CD14-positive monocyte (primary cell): ENCODE data around the gene CDKN2A. TPM values are rescaled to one million over a fixed set of nuclear protein-coding genes. Genes with fewer than 3 reads are reported as not detected.
A peak's percentile ranks its signal among the peaks of the same experiment; 100 is the strongest.

ENCODE experiments used
- DNase-seq, 3 donors: peaks; one replicate each; pipeline ENCODE4 v3.0.0-alpha.2; 2011 to 2022
- H2AFZ ChIP-seq: 2 replicates; pipeline ENCODE4 v1.6.0; 2012; ENCODE audit warnings: mild to moderate bottlenecking, low read depth, low read length, inconsistent platforms; ENCODE audit not compliant: insufficient read depth, poor library complexity, severe bottlenecking
- H3K27ac ChIP-seq, 2 donors: 1 replicate in 1 of 2; 2 replicates in 1 of 2; pipeline ENCODE4 v1.5.1; 2012 to 2013; ENCODE audit warnings: low read length in 2 of 2, control low read depth in 1 of 2, inconsistent platforms in 1 of 2, low read depth in 1 of 2, mild to moderate bottlenecking in 1 of 2
- H3K27me3 ChIP-seq, 2 donors: one replicate each; pipeline versions ENCODE4 v1.6.0 to v1.6.1; 2011 to 2013; ENCODE audit warnings: low read length in 2 of 2; ENCODE audit not compliant: control insufficient read depth in 2 of 2, insufficient read depth in 2 of 2
- H3K36me3 ChIP-seq, 2 donors: replicated peaks in 1 of 2; 1 replicate in 1 of 2; 2 replicates in 1 of 2; pipeline versions ENCODE4 v1.5.1 to v1.6.1; 2012 to 2013; ENCODE audit warnings: low read length in 2 of 2, control low read depth in 1 of 2, inconsistent platforms in 1 of 2, mild to moderate bottlenecking in 1 of 2; ENCODE audit not compliant: insufficient read depth in 2 of 2, control insufficient read depth in 1 of 2
- H3K4me1 ChIP-seq, 2 donors: 1 replicate in 1 of 2; 2 replicates in 1 of 2; pipeline versions ENCODE4 v1.5.1 to v1.6.1; 2012 to 2013; ENCODE audit warnings: low read length in 2 of 2, control low read depth in 1 of 2, inconsistent platforms in 1 of 2, mild to moderate bottlenecking in 1 of 2, moderate library complexity in 1 of 2; ENCODE audit not compliant: insufficient read depth in 2 of 2, control insufficient read depth in 1 of 2
- H3K4me2 ChIP-seq: replicated peaks from 2 replicates; pipeline ENCODE3; 2012; ENCODE audit warnings: low read length, moderate library complexity, mild to moderate bottlenecking; ENCODE audit not compliant: poor library complexity, severe bottlenecking; ENCODE audit errors: extremely low read depth
- H3K4me3 ChIP-seq, 3 experiments: fragments of 200-600 bp in 1 of 3; sonication (generic) in 1 of 3; replicated peaks in 1 of 3; 1 replicate in 2 of 3; 2 replicates in 1 of 3; pipeline ENCODE4 v1.5.1; 2011 to 2013; ENCODE audit warnings: low read length in 3 of 3, mild to moderate bottlenecking in 3 of 3, control low read depth in 2 of 3, low read depth in 2 of 3, inconsistent platforms in 1 of 3, moderate library complexity in 1 of 3
- H3K79me2 ChIP-seq: 2 replicates; pipeline ENCODE4 v1.6.0; 2012; ENCODE audit warnings: mild to moderate bottlenecking, control low read depth, inconsistent platforms, low read length, moderate library complexity; ENCODE audit not compliant: insufficient read depth
- H3K9ac ChIP-seq: 2 replicates; pipeline ENCODE4 v1.6.0; 2017; ENCODE audit warnings: low read length, mild to moderate bottlenecking; ENCODE audit not compliant: insufficient read depth, poor library complexity, severe bottlenecking
- H3K9me3 ChIP-seq, 2 donors: replicated peaks in 1 of 2; 1 replicate in 1 of 2; 2 replicates in 1 of 2; pipeline versions ENCODE4 v1.5.1 to v1.6.1; 2012 to 2013; ENCODE audit warnings: low read length in 2 of 2, control low read depth in 1 of 2; ENCODE audit not compliant: control insufficient read depth in 1 of 2, insufficient read depth in 1 of 2
- H4K20me1 ChIP-seq: 2 replicates; pipeline ENCODE4 v1.6.0; 2012; ENCODE audit warnings: mild to moderate bottlenecking, low read length, control low read depth, moderate library complexity; ENCODE audit not compliant: insufficient read depth
- H3K27ac Mint-ChIP-seq, 7 donors: one replicate each; pipeline ENCODE4 v1.8.0; 2020; ENCODE audit warnings: mild to moderate bottlenecking in 7 of 7, mixed read lengths in 7 of 7, moderate library complexity in 6 of 7, inconsistent platforms in 2 of 7
- H3K27me3 Mint-ChIP-seq, 3 donors: one replicate each; pipeline ENCODE4 v1.8.0; 2021 to 2022; ENCODE audit warnings: low read depth in 3 of 3, mild to moderate bottlenecking in 3 of 3, mixed read lengths in 3 of 3, moderate library complexity in 3 of 3, inconsistent platforms in 1 of 3
- H3K36me3 Mint-ChIP-seq, 2 donors: one replicate each; pipeline ENCODE4 v1.8.0; 2020; ENCODE audit warnings: mixed read lengths in 2 of 2, inconsistent platforms in 1 of 2, mild to moderate bottlenecking in 1 of 2
- H3K4me1 Mint-ChIP-seq: one replicate; pipeline ENCODE4 v1.8.0; 2020; ENCODE audit warnings: mild to moderate bottlenecking, mixed read lengths
- H3K4me3 Mint-ChIP-seq, 2 donors: one replicate each; pipeline ENCODE4 v1.8.0; 2020; ENCODE audit warnings: mild to moderate bottlenecking in 2 of 2, mixed read lengths in 2 of 2, moderate library complexity in 1 of 2
- H3K9me3 Mint-ChIP-seq, 7 donors: one replicate each; pipeline ENCODE4 v1.8.0; 2020 to 2022; ENCODE audit warnings: mixed read lengths in 7 of 7, mild to moderate bottlenecking in 6 of 7, moderate library complexity in 6 of 7, inconsistent platforms in 2 of 7
- WGBS: methylation state at CpG from one replicate; pipeline ENCODE4 v1.1.5; 2013; ENCODE audit warnings: missing lambda C conversion rate; ENCODE audit not compliant: insufficient coverage; 5-methylcytosine and 5-hydroxymethylcytosine counted together
- intact Hi-C, 2 donors: fragments of 100-400 bp; cut with micrococcal nuclease; formaldehyde crosslinking; loops; one replicate each; pipeline versions ENCODE4 v1.15.0 to v1.15.1; 2023
- polyA plus RNA-seq, 3 donors: library from polyadenylated mRNA; depleted of rRNA in 1 of 3; unstranded in 2 of 3; stranded (reverse) in 1 of 3; fragments of 300-500 nt in 2 of 3; fragments of >200 nt in 1 of 3; fragmentation: Illumina TruSeq in 2 of 3; gene quantifications; 1 replicate in 2 of 3; 2 replicates in 1 of 3; pipeline ENCODE4 v1.2.3, GENCODE V29; 2012 to 2021
- TF ChIP-seq, protein P1 (sequence below): fragments of 200-600 bp; IDR thresholded peaks from one replicate; pipeline ENCODE4 v1.8.0; 2022; ENCODE audit warnings: antibody characterized with exemption, mild to moderate bottlenecking

The CDKN2A gene
- polyA plus RNA-seq, 3 donors = 0.86 to 1.6 (median 1.1) TPM

DNA sequence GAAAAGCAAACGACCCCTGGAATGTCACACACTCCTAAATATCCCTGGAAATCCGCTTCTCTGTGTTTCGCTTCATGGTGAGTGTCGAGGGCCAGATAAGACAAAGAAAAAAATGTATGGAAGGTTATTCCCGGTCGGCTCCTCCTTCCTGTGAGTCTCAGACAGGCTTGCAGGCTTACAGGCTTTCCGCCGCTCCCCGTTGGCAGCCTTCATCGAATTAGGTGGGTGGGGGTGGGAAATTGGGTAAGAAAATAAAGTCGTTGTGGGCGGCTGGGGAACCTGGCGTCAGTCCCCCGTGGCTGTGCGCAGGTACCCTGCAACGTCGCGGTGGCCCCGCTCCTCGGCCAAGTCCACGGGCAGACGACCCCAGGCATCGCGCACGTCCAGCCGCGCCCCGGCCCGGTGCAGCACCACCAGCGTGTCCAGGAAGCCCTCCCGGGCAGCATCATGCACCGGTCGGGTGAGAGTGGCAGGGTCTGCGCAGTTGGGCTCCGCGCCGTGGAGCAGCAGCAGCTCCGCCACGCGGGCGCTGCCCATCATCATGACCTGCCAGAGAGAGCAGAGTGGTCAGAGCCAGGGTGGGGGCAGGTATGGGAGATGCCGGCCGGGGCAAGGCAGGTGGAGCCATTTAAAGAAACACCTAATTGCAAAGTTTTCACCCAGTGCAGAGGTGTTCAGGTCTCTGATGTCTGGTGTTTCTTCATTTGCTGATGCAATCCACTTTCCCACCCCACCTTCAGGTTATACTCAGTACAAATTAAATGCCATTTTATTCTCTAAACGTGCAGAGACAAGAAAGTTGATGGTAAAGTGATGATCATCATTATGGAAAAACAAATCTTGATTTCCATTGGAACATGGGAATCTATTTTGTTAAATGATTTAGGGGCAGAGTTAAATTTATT lies 11.8 kb upstream of the CDKN2A start:
- H3K4me3 Mint-ChIP-seq = peak overlapping the region; percentile 24 to 83
- H3K36me3 ChIP-seq = no peaks in the 10 kb centered on the region
- no peak overlapping the region for H3K27ac ChIP-seq
- peaks cover 79 to 91% of the 10 kb centered on the region in 2 donors for H3K27me3 ChIP-seq
- H3K4me1 ChIP-seq = peaks cover 22 to 35% of the 10 kb centered on the region in 2 donors
- peaks cover 38% of the 10 kb centered on the region for H3K4me1 Mint-ChIP-seq
- H3K27ac Mint-ChIP-seq = no peak overlapping the region
- H3K9me3 ChIP-seq = peaks cover 0 to 23% of the 10 kb centered on the region in 2 donors
- H3K9me3 Mint-ChIP-seq = peaks cover 0 to 19% (median 10%) of the 10 kb centered on the region in 7 donors
- no peak overlapping the region for H3K4me3 ChIP-seq
- TF ChIP-seq, protein P1, sequence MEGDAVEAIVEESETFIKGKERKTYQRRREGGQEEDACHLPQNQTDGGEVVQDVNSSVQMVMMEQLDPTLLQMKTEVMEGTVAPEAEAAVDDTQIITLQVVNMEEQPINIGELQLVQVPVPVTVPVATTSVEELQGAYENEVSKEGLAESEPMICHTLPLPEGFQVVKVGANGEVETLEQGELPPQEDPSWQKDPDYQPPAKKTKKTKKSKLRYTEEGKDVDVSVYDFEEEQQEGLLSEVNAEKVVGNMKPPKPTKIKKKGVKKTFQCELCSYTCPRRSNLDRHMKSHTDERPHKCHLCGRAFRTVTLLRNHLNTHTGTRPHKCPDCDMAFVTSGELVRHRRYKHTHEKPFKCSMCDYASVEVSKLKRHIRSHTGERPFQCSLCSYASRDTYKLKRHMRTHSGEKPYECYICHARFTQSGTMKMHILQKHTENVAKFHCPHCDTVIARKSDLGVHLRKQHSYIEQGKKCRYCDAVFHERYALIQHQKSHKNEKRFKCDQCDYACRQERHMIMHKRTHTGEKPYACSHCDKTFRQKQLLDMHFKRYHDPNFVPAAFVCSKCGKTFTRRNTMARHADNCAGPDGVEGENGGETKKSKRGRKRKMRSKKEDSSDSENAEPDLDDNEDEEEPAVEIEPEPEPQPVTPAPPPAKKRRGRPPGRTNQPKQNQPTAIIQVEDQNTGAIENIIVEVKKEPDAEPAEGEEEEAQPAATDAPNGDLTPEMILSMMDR = no peak
- peaks cover 48% of the 10 kb centered on the region for H4K20me1 ChIP-seq
- H3K36me3 Mint-ChIP-seq = peaks cover 24 to 25% of the 10 kb centered on the region in 2 donors
- WGBS = 7% methylated on average over 39 of the region's 44 CpGs
- H3K4me2 ChIP-seq = no peak overlapping the region
- H3K79me2 ChIP-seq = no peaks in the 10 kb centered on the region
- no peak for DNase-seq
- H3K9ac ChIP-seq = no peak overlapping the region
- H3K27me3 Mint-ChIP-seq = peaks cover 68 to 92% (median 72%) of the 10 kb centered on the region in 3 donors
- intact Hi-C loops = loop anchor here (5.0 kb wide), 2 partner anchors 39 to 194 kb away; no protein-coding TSS in a partner anchor
- H2AFZ ChIP-seq = no peak overlapping the region

DNA sequence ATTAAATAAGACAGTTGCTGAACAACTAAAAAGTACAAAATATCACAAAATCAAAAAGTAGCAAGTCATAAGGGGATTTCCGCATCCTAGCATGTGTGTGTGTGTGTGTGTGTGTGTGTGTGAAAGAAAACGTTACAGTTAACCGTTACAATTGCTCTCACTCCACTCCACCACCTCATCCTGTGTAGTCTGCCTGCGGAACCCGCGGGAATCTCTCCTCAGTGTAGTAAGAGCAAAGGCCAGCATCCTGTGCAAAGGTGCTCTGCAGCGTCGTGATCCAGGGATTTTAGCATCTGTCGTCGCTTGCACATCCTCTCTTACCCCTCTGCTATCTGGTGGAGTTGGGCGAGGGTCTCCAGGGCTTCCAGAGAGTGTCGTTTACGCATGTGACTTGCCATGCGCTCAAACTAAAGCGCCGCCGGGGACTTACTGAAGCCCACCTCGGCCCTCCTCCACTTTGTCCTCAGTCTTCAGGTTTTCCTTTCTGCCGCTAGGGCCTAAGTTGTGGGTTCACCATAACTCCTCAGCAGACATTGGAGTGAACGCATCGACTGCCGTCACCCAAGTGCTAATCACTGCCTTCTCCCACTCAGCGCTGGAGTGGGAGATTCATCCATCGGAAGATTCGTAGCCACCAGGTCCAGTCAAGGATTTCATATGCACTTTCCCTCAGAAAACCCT lies 11.0 kb upstream of the CDKN2A start:
- Histone ChIP-seq H3K4me2 (peak overlapping the region; percentile 3), H2AFZ (no peak overlapping the region), H3K4me3 (no peak overlapping the region), H3K9ac (no peak overlapping the region), H3K36me3 (no peaks in the 10 kb centered on the region), H3K4me1 (peaks cover 22 to 35% of the 10 kb centered on the region in 2 donors), H3K27me3 (peaks cover 79 to 90% of the 10 kb centered on the region in 2 donors), H3K9me3 (peaks cover 0 to 17% of the 10 kb centered on the region in 2 donors), H3K27ac (no peak overlapping the region), H3K79me2 (no peaks in the 10 kb centered on the region), H4K20me1 (peaks cover 48% of the 10 kb centered on the region)
- peaks cover 36% of the 10 kb centered on the region for H3K4me1 Mint-ChIP-seq
- peak overlapping the region in 2 of 7 donors; percentile 4 to 47 for H3K27ac Mint-ChIP-seq
- 2% methylated on average over 19 of the region's 25 CpGs for WGBS
- H3K4me3 Mint-ChIP-seq = peak overlapping the region; percentile 24 to 83
- peaks cover 24 to 25% of the 10 kb centered on the region in 2 donors for H3K36me3 Mint-ChIP-seq
- peak in 1 of 3 donors; percentile 56 for DNase-seq
- peaks cover 0 to 19% (median 8%) of the 10 kb centered on the region in 7 donors for H3K9me3 Mint-ChIP-seq
- peaks cover 66 to 91% (median 69%) of the 10 kb centered on the region in 3 donors for H3K27me3 Mint-ChIP-seq
- TF ChIP-seq, protein P1 = no peak
- intact Hi-C loops = loop anchor here (5.0 kb wide), 2 partner anchors 38 to 193 kb away; no protein-coding TSS in a partner anchor
